ENCODE results near the gene MRPL20.
"Not testable (repeated sequence)": the region's sequence is repeated elsewhere in the genome, so short reads cannot be mapped to it uniquely, and the experiment has no call there.

The MRPL20 gene

DNA sequence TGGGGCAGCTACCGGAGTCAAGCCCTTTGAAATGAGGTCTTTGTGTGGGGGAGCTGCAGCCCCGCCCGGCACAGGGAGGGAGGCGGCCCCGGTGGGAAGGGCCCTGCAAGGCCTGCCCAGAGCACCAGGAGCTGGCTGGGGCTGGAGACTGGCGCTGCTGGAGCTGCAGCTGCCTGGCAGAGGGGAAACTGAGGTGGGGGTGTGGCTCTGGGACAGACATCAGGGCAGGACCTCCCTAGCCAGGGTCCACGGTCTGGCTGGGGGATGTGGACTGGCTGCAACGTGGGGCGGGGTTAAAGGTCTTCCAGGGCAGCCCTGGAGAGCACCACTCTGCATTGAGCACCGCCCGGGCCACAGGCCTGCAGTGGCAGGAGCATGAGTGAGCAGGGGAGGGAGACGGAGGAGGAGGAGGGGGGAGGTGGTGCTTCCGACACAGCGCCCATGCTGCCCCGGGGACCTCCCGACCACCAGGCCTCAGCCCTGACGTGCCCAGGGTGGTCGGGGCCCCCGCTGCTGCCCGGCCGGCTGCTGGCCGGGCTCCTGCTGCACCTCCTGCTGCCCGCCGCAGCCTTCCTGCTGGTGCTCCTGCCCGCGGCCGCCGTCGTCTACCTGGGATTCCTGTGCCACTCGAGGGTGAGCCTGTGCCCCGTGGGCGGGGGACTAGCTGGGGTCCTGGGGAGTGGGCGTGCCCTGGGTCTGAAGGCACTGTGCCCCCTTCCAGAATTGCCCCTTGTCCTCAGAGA lies 18.8 kb upstream of the MRPL20 start:
- DNase-seq (ENCODE audit: low spot score), result peak; percentile 6

DNA sequence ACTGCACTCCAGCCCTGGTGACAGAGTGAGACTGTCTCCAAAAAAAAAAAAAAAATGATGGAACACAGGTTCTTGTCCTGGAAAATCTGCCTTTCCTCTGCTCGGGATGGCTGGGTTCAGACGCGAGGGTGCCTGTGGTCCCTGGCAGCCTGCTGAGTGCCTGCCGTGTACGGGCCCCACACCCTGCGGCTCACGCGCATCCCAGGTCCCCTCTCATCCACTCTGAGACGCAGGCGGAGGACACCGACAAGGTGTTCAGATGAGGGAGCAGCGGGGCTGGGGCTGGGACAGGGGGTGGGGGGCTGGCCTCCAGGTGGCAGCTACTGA lies 18.3 kb upstream of the MRPL20 start:
- no peak for DNase-seq (ENCODE audit: low spot score)

DNA sequence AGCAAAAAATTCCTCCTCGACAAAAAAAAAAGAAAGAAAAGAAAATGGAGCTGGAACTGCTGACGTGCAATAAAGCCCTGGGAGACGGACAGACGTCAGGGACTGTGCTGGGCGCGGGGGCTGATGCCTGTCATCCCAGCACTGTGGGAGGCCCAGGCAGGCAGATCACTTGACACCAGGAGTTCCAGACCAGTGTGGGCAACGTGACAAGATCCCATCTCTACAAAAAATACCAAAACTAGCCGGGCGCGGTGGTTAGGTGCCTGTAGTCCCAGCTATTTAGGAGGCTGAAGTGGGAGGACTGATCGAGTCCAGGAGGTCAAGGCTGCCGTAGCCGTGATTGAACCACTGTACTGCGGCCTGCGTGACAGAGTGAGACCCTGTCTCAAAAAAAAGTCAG lies 17.6 kb upstream of the MRPL20 start:
- DNase-seq (ENCODE audit: low spot score), result no peak

DNA sequence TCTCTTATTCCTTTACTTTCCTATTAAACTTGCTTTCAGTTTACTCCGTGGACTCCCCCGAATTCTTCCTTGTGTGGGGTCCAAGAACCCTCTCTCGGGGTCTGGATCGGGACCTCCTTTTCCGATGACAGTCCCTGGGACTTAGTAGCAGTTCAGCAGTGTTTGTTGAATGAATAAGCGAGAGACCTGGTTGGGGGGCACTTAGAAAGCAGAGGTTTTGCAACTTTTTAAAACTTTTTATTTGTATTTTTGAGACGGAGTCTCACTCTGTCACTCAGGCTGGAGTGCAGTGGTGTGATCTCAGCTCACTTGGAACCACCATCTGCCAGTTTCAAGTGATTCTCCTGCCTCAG lies 16.1 kb upstream of the MRPL20 start:
- DNase-seq (ENCODE audit: low spot score), result no peak

DNA sequence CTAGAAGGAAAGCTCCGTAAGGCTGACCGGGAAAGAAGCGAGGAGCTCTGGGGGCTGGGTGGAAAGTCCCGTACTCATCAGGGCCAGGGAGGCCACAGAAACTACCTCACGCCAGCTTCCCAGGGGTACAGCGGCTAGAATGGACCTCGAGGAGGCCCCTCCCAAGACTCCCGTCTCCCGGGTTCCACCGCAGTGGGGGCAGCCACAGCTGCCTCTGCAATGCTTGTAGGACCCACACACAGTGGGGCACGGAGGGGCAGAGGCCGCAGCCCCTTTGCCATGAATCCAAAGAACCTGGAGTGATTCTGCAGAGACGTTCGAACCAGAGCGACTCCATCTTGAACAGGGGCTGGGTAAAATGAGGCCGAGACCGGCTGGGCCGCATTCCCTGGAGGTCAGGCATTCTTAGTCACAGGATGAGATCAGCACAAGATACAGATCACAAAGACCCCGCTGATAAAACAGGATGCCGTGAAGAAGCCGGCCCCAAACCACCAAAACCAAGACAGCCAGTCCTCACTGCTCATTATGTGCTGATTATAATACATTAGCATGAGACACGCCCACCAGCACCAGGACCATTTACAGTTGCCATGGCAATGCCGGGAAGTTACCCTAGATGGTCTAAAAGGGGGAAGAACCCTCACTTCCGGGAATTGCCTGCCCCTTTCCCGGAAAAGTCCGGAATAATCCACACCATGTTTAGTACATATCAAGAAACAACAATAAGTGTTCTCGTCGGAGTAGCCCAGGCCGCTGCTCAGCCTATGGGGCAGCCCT lies 15.6 kb upstream of the MRPL20 start:
- DNase-seq (ENCODE audit: low spot score), result no peak

DNA sequence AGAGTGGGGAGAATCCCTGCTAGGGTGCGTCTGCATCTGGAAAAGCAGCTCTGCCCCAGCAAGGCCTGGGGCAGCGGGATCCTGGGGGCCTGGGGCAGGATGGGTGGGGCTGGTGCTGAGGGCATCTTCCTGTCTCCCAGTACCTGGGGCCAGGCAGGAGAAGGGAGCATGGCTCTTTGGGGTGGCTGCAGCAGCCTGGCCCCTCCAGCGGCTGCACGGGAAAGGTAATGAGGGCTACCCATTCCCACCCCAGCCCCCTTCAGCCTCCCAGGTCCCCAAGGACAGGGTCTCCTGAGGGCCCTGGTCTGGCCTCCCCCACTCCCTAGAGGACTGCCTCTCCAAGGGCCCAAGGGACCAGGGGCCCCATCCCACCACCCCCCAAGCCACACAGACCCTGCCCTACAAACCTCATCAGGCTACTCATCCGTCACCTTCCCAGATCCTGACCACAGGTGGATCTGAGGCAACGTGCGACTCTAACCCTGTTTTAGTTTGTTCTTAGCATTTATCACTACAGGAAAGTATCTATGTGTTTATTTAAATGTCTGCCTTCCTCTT lies 14.9 kb upstream of the MRPL20 start:
- DNase-seq (ENCODE audit: low spot score), result peak; percentile 4

DNA sequence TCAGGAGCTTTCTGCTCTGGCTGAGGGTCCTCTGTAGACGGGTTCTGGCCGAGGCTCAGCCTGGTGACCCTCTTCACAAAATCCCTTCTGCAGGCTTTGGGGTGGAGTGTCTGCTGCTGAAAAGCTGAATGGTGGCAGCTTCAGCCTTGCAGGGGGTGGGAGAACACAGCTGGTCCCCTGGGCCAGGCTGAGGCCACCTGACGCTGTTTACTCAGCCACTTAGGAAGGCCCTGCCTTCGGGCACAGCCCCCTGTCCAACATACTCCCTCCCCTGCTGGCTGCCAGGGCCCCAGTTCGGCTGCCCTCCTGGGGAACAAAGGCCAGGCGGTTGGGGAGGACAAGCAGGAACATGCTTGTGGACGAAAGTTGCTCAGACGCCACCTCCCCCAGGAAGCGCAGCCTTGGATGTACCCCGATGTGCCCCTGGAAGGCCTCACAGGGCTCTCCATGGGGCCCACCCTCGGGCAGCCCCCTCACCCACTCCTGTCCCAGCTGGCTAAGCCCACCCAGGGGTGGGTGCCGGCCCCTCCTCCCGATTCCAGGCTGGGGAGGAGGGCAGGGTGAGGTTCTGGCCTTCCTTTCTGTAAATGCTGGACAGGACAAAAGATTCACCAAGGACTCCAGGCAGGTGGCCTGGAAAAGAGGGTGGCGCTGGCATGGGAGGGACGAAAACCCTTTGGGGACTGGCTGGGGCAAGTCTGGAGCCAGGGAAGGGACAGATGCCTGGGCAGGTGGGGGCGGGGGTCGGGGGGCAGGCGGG lies 14.2 kb upstream of the MRPL20 start, which contains the start of gene ANKRD65:
Gene ANKRD65 (minus strand): TSS at position 130 of the 760 bp plus-strand sequence. CDS start 271 bp downstream, outside the sequence.
- no peak for DNase-seq (ENCODE audit: low spot score)

DNA sequence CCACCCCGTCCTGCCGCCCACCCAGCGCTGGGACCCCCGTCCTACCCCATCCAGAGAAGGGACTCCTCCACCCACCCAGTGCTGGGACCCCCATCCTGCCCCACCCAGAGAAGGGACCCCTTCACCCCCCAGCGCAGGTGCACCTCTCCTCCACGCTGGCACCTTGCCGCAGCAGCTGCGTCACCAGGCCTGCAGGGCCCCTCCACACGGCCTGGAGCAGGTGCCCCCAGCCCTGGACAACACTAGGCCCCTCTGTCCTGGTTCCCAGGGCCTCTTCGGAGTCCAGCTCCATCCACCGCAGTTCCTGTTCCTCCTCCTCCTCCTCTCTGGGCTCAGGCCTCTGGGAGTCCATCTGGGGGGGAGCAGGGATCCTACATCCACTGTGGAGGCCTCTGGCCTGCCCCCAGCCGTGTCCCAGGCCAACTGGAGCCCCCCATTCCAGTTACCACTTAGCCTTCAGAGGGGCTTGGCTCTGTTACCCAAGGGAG lies 13.6 kb upstream of the MRPL20 start:
- DNase-seq (ENCODE audit: low spot score), result peak; percentile 5

DNA sequence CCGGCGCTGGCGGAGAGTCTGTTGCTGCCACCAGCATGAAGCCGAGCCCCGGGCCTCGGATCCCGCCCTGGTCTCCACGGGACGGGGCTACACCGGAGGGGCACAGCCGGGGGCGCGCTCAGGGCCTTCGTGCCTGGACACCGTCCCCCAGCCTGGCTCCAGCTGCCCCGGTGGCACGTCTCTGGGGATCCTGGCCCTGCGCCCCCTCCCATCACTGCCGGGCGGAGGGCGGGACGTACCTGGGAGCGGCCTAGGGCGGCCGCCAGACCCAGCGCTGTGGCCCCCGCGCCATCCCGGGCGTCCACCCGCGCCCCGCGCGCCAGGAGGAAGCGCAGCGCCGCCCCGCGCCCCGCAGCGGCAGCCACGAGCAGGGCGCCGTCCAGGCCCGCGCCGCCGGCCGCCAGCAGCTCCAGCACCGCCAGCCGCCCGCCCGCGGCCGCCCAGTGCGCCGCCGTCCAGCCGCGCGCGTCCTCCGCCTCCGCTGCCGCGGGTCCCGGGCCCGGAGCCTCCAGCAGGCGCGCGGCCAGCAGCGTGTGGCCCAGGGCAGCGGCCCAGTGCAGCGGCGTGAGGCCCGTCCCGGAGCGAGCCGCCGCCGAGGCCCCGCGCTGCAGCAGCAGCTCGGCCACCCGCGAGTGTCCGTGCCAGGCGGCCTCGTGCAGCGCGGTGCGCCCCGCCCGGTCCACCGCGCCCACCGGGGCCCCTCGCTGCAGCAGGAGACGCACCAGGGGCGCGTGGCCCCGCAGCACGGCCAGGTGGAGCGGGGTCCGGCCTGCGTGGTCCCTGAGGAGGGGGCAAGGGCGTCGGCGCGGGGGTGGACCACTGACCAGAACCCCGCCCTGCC lies 12.9 kb upstream of the MRPL20 start:
- DNase-seq (ENCODE audit: low spot score), result peak; percentile 73

DNA sequence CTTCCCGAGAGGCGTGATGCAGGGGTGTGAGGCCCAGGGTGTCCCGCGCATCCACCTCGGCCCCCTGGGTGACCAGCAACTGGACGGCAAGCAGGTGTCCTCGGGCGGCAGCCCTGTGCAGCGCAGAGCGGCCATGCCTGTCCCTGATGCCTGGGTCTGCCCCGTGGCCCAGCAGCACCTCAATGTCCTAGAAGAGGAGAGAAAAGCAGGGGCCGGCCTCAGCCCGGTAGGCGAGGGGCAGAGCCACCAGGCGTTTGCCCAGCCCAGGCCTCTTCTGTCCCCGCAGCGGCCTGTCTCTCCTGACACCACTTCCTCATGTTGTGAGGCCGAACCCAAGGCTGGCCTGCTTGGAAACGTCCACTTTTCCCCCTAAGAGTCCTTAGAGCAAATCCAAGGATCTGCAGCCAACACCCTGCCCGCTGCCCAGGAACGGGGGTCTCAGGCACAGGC lies 12.3 kb upstream of the MRPL20 start:
- no peak for DNase-seq (ENCODE audit: low spot score)

DNA sequence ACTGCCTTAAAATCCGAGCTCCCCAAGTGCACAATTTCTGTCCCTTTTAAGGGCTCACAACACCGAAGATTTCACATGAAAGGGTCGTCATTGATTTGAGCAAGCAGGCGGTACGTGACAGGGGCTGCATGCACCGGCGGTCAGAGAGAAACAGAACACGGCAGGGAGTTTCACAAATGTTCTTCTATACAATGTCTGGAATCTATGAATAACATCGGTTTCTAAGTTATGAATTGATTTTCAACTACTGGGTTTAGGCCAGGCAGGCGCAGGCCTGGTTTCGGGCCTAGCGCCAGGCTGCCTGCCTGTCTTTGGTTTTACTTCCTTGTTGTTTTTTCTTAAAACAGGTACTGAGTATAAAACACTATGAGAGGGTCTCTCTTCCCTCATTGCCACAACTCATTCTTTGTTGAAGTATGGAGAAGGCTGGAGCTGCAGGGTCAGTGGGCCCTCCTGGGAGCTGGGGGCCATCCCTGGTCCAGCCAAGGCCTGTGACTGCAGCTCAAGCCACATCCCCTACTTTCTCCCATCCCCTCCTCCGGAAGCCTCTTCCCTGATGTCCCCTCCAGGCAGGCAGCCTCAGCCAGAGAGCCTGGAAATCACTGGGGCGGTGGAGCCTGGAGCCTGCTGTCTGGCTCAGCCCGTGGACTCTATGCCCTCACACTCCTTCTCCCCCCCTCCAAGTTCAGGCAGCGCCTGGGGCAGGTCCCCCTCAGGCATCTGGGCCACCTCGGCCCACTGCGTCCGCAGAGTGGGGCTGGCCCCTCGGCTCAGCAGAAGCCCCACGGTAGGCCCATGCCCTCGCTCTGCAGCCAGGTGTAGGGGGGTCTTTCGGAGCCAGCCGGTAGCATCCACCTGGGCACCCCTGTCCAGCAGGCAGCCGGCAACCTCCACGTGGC lies 11.6 kb upstream of the MRPL20 start:
- no peak for DNase-seq (ENCODE audit: low spot score)

DNA sequence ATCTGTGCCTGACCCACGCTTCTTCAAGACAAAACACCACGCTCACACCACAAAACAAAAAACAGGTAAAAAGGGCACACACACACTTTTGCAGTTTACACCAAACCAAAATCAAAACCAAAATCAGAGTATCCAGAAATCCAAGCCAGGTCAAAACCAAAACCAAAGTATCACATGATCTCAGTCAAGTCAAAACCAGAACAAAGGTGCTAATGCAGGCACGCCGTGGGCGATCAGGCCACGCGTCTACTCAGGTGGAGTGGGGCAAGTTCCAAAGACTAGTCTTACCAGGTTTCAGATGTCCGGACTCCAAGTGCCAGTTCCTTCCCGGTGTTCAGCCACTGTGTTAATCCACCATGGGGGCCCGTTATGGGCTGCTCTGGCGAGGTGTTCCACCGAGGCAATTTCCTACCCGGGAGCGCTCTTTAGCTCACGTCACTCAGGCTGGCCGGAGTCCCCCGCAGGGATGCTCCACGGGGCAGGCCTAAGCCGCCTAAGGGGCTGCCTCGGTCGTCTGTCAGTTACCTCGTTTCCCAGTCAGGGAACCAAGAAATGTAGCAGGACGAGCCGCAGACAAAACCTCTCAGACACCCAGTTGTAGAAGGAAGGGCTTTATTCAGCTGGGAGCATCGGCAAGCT lies 10.9 kb upstream of the MRPL20 start:
- not testable (repeated sequence) for DNase-seq (ENCODE audit: low spot score)

DNA sequence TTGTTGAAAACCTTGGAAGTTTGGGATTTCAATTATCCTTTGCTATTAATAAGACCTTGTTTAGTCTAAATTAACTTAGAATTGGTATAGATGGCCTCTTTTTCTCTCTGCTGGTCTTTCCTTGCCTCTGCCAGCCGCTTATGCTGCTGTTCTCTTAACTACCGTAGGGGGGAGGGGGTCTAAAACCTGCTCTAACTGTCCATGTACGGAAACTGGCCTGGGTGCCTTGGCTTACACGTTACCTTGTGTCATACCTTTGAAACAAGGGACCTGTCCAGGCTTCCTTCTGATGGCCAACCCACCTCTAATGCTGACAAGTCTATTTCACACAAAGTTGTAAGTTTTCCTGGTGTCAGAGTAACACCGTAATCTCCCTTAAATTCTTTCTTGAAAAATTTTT lies 10.3 kb upstream of the MRPL20 start:
- not testable (repeated sequence) for DNase-seq (ENCODE audit: low spot score)

DNA sequence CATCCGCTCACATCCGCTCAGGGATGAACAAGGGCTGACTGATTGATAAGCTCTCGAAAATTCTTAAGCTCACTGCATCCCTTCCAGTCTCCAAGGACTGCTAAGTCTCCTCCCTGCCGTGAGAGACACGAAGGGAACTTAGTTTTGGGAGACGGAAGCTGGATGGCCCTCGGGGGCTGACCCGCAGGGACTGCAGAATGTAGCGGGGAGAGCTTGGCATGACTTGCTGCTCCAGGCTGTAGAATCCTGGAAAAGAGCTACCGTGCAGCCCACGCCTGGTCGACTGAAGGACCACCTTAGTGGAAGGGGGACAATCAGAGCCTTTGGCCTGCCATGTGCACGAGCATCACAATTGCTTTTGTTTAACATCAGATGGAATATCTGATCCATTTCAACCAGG lies 8.7 kb upstream of the MRPL20 start:
- no peak for DNase-seq (ENCODE audit: low spot score)

DNA sequence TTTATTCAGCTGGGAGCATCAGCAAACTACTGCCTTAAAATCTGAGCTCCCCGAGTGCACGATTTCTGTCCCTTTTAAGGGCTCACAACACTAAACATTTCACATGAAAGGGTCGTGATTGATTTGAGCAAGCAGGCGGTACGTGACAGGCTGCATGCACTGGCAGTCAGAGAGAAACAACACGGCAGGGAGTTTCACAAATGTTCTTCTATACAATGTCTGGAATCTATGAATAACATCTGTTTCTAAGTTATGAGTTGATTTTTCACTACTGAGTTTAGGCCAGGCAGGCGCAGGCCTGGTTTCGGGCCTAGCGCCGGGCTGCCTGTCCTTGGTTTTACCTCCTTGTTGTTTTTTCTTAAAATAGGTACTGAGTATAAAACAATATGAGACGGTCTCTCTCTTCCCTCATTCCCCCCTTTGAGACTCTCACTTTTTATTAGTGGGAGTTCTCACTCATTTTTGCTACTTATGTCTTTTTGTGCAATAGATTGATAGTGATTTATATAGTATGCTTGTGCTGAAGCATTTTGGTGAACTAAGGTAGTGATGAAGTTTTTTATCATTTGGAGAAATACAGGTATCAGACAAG lies 5.3 kb upstream of the MRPL20 start:
- not testable (repeated sequence) for DNase-seq (ENCODE audit: low spot score)

DNA sequence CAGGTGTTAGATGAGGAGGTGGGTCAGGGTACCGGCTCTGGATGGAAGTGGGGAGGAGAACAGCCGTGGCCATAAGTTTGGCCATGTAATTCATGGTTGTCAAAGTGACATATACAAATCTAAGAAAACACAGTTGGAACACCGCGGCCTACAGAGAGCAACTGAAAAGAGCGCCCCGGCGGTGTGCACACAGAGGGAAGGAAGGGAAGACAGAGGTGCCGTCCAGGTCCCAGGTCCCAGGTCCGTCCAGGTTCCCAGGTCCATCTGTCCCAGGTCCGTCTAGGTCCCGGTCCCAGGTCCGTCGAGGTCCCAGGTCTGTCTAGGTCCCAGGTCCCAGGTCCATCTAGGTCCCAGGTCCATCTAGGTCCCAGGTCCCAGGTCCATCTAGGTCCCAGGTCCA lies 4.5 kb upstream of the MRPL20 start:
- no peak for DNase-seq (ENCODE audit: low spot score)

DNA sequence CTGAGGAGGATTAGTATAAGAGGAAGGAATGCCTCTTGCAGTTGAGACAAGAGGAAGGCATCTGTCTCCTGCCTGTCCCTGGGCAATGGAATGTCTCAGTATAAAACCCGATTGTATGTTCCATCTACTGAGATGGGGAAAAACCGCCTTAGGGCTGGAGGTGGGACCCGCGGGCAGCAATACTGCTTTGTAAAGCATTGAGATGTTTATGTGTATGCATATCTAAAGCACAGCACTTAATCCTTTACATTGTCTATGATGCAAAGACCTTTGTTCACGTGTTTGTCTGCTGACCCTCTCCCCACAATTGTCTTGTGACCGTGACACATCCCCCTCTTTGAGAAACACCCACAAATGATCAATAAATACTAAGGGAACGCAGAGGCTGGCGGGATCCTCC lies 3.1 kb upstream of the MRPL20 start:
- DNase-seq (ENCODE audit: low spot score), result not testable (repeated sequence)

DNA sequence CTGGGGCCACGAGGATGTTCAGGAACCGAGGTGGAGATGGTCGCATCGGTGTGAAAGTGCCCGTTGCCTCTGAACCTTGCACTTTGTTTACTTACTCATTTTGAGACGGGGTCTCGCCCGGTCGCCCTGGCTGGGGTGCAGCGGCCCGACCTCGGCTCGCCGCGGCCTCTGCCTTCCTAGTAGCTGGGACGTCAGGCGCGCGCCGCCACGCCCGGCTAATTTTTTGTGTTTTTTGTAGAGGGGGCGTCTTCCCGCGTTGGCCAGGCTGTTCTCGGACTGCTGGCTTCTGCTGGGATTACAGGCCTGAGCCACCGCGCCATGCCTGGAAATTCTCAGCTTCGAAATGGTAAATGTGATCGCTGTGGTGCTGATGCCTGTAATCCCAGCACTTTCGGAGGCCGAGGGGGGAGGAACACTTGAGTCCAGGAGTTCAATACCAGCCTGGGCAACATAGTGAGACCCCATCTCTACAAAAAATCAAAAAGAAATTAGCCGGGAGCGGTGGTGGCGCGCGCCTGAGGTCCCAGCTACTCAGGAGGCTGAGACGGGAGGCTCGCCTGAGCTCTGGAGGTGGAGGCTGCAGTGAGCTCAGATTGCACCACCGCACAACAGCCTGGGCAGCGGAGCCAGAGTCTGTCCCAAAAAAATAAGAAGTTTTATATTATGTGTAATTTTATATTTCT lies 684 bp upstream of the MRPL20 start:
- peak; percentile 58 for DNase-seq (ENCODE audit: low spot score)
